ENCODE measurements around the gene FYN. TPM values are rescaled to one million over a fixed set of nuclear protein-coding genes. Genes with fewer than 3 reads are reported as not detected.

FYN gene
- total RNA-seq, 1 experiment from 2014 or later: 18.5 TPM

- TF ChIP-seq, protein P1, sequence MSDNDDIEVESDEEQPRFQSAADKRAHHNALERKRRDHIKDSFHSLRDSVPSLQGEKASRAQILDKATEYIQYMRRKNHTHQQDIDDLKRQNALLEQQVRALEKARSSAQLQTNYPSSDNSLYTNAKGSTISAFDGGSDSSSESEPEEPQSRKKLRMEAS (IDR thresholded peaks at IDR 0.05): no peak
- no peak for TF ChIP-seq REST (IDR thresholded peaks at IDR 0.05; ENCODE audit: low read depth)
- TF ChIP-seq TCF7L2 (IDR thresholded peaks at IDR 0.05; ENCODE audit: borderline replicate concordance, extremely low read depth, insufficient read depth, insufficient read length): no peak
- TF ChIP-seq POLR2AphosphoS5 (IDR thresholded peaks at IDR 0.05; ENCODE audit: low read depth, low read length): no peak
- TF ChIP-seq ELF1 (IDR thresholded peaks at IDR 0.05; ENCODE audit: borderline replicate concordance, low read depth): no peak
- TF ChIP-seq YY1 (IDR thresholded peaks at IDR 0.05; ENCODE audit: extremely low read depth, insufficient replicate concordance, low read depth, low read length): no peak
- TF ChIP-seq, protein P2, sequence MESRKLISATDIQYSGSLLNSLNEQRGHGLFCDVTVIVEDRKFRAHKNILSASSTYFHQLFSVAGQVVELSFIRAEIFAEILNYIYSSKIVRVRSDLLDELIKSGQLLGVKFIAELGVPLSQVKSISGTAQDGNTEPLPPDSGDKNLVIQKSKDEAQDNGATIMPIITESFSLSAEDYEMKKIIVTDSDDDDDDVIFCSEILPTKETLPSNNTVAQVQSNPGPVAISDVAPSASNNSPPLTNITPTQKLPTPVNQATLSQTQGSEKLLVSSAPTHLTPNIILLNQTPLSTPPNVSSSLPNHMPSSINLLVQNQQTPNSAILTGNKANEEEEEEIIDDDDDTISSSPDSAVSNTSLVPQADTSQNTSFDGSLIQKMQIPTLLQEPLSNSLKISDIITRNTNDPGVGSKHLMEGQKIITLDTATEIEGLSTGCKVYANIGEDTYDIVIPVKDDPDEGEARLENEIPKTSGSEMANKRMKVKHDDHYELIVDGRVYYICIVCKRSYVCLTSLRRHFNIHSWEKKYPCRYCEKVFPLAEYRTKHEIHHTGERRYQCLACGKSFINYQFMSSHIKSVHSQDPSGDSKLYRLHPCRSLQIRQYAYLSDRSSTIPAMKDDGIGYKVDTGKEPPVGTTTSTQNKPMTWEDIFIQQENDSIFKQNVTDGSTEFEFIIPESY (IDR thresholded peaks at IDR 0.05; ENCODE audit: extremely low read depth, insufficient replicate concordance, low read length): no peak
- no peak for TF ChIP-seq FOSL1 (IDR thresholded peaks at IDR 0.05; ENCODE audit: low read depth)
- no peak for TF ChIP-seq SIN3A (IDR thresholded peaks at IDR 0.05; ENCODE audit: low read depth)
- no peak for TF ChIP-seq ZNF274 (IDR thresholded peaks at IDR 0.05; ENCODE audit: low read depth, low read length)
- no peak for TF ChIP-seq JUND (IDR thresholded peaks at IDR 0.05)
- no peak for TF ChIP-seq EZH2phosphoT487 (IDR thresholded peaks at IDR 0.05; ENCODE audit: borderline replicate concordance)
- no peak for TF ChIP-seq EZH2 (IDR thresholded peaks at IDR 0.05)
- TF ChIP-seq RAD21 (IDR thresholded peaks at IDR 0.05; ENCODE audit: low read depth): no peak
- DNase-seq (ENCODE audit: low read depth, low spot score): no peak
- no peak; the same call in 1 of the 2 replicates for ATAC-seq
- Histone ChIP-seq H3K4me2 (ENCODE audit: low read length) (no peak overlapping the region), H3K36me3 (ENCODE audit: control insufficient read depth in 1 of 2, insufficient read depth in 2 of 2, low read length in 2 of 2) (no peaks in the 10 kb centered on the region), H3K27ac (ENCODE audit: low read depth, low read length) (no peak overlapping the region), H4K20me1 (ENCODE audit: insufficient read depth) (no peaks in the 10 kb centered on the region), H3K27me3 (ENCODE audit: insufficient read depth, low read length) (no peaks in the 10 kb centered on the region), H3K9ac (ENCODE audit: low read length) (no peak overlapping the region), H3K4me3 (replicated peaks in 1 of 2; ENCODE audit: low read depth in 1 of 2, low read length in 2 of 2) (no peak overlapping the region), H3K9me3 (ENCODE audit: control insufficient read depth in 1 of 2, insufficient read depth in 1 of 2, low read depth in 1 of 2, low read length in 2 of 2) (no peaks in the 10 kb centered on the region), H3K9me2 (ENCODE audit: insufficient read depth) (no peaks in the 10 kb centered on the region), H2AFZ (ENCODE audit: low read depth, low read length, poor library complexity, severe bottlenecking) (no peak overlapping the region), H3K4me1 (ENCODE audit: control insufficient read depth in 1 of 2, insufficient read depth in 2 of 2, low read length in 2 of 2) (peaks cover 7 to 9% of the 10 kb centered on the region in 2 experiments; a peak in 2 of 4 replicates), H3K79me2 (ENCODE audit: insufficient read depth, low read length) (no peaks in the 10 kb centered on the region)
- ChIA-PET RAD21 (ENCODE audit: low non-redundant PET in 1 of 2, low total read pairs in 2 of 2, uncharacterized antibody in 2 of 2, unreplicated experiment in 2 of 2) (no interaction called here), POLR2A (no interaction called here), CTCF (no interaction called here)
- intact Hi-C loops (cut with micrococcal nuclease): no loop called here
- no TSS peak for BruUV-seq (replicated peaks)
These were observed 180.7 kb downstream of the FYN start for GRCh38 chr6:111692327-111693164.
